ENCODE measurements around the gene SYT5.

Gene SYT5

DNA sequence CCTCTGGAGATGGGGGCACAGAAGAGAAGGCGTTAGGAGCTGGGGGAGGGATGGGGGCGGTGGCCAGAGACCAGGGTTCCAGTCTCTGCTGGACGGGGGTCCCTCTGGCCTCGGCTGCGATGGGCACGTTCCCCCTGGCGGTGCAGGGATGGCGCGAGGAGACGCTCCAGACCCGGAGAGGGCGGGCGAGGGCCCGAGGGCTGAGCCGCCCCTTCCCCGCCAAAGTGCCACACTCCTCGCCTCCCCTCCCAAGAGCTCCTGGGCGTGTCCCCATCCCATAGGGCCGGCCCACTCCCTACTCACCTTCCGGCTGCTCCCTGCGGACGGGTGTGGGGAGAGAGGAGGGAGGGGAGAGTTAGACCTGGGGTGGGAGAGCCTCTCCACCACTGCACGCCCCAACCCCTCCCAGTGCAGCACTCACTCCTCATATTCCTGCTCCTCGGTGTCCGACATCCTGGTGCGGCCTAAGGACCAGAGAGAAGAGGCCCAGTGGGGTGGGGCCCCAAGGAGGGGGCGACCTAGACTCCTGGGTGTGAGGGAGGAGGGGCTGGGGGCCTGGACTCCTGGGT lies 33.3 kb downstream of the SYT5 start:
- no peak for DNase-seq (ENCODE audit: low spot score)

- no peak for DNase-seq (ENCODE audit: low spot score)
Measured at GRCh38 chr19:55146078-55146704, 33.9 kb downstream of the SYT5 start.

GRCh38 chr19:55145232-55145631 lies 34.9 kb downstream of the SYT5 start:
- no peak for DNase-seq (ENCODE audit: low spot score)

DNA sequence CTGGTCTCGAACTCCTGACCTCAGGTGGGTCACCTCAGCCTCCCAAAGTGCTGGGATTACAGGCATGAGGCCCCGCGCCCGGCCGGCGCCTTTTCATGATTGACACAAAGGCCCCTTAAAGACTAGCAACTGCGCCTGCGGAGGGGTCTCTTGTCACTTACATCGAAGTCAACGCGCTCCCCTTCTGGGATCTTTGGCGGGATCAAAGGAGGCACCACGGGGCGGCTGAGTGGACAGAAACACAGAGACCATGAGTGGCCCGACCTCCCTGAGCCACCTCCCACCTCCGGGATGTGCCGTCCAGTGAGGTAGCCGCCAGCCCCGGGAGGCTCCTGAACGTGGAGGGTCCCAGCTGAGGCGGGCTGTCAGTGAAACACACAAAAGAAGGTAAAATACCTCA lies 38.4 kb downstream of the SYT5 start:
- no peak for DNase-seq (ENCODE audit: low spot score)

DNA sequence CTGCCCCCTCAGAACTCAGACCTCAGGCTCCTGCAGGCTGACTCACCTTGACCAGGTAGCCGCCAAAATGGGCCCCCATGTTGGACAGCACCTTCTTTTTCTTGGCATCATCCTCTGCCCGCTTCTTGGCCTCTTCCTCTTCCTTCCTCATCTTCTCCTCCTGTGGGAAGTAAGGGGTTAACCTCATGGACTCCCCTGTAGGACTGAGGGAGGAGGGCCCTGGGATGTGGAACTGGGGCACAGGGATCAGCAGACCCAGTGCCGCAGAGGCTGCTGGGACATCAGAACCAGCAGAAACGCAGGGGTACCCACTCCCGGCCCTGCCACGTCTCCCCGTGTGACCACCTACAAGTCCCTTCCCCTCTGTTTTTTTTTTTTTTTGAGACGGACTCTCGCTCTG lies 42.2 kb downstream of the SYT5 start:
- DNase-seq (ENCODE audit: low spot score): no peak

- no peak for DNase-seq (ENCODE audit: low spot score)
Measured at GRCh38 chr19:55136399-55137102, 43.5 kb downstream of the SYT5 start.

DNA sequence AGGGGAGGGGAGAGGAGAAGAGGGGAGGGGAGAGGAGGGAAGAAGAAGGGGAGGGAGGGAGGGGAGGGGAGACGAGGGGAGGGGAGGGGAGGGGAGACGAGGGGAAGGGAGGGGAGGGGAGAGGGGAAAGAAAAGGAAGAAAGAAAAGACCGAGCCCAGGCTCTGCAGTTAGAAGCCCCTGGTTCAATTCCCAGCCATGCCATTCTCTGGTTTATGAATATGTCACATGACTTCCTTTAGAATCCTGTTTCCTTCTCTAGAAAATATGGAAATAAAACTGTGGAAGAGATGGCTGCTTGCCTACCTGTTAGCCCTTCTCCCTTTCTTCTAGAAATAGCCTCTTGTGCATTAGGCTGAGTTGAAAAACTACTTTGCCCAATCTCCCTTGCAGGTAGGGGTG lies 45.4 kb downstream of the SYT5 start:
- DNase-seq (ENCODE audit: low spot score): no peak

DNA sequence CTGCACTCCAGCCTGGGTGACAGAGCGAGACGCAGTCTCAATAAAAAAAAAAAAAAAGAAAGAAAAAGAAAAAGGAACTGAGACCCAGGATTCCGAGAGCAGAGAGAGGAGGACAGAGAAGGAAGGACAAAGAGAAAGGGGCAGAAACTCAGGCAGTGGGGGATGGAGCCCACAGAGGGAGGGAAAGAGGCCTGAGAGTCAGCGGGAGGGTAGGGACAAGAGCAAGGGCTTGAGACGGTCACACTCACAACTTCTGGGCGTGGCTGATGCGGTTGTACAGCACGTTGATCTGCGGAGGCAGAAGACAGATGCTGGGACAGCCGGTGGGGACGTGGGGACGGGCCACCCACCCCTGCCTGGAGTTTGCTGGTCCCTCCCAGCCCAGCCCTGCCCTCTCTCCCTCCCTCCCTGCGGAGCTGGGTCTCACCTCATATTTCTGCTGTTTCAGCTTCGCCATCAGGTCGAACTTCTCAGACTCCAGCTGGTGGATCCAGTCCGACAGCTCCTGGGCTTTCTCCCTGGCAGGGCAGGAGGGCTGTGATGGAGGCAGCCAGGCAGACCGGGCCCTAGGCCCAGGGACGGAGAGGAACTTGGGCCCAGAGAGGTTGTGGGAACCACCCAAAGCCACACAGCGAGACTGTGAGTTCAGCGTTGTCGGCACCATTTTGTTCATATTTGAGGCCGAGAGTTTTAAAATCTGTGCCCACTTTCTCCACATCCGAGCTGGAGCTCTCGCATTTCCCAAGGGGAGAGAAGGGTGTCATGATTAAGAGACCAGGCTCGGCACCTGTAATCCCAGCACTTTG lies 46.2 kb downstream of the SYT5 start:
- DNase-seq (ENCODE audit: low spot score): no peak

DNA sequence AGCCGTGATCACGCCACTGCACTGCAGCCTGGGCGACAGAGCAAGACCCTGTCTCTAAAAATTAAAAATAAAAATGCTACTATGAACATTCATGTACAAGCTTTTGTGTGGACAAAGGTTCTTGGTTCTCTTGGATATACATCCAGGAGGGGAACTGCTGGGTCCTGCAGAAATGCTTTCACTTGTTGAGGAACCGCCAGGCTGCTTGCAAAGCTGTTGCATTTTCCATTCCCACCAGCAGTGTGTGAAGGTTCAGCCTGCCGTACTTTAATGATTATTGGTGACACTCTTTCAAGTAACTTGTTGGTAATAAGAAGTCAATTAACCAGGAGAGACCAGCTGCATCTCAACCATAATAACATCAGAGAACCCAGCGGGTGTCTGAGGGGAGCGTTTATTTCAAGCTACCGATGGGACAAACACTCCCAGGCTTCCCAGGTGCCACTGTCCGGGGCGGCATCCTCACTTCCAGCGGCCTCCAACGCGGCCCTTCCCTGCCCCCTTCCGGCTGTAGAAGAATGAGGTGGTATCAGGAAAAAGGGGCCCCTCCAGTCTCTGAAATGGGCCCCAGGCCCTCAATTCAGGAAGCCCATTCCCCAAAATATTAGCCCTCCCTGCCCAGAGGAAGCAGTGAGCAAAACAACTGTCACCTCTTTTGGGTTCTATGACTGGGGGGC lies 47.5 kb downstream of the SYT5 start:
- no peak for DNase-seq (ENCODE audit: low spot score)

- DNase-seq (ENCODE audit: low spot score): no peak
Measured at GRCh38 chr19:55131421-55131820, 48.7 kb downstream of the SYT5 start.

All from putamen (tissue), 1 donor.